Left colon (tissue), 2 donors: ENCODE data around the gene SLC25A39. TPM values are rescaled to one million over a fixed set of nuclear protein-coding genes. Genes with fewer than 3 reads are reported as not detected.

Experiments used
- ATAC-seq: fragments of 200-7000 bp; cut with Tn5 transposase; one replicate; pipeline ENCODE4 v1.9.1; 2020; ENCODE audit warnings: mild to moderate bottlenecking, moderate library complexity
- DNase-seq, 2 donors: peaks; one replicate each; pipeline ENCODE4 v3.0.0-alpha.2; 2020
- intact Hi-C, 2 donors: fragments of 100-400 bp; cut with DNase I in 1 of 2; cut with micrococcal nuclease in 1 of 2; formaldehyde crosslinking; loops; one replicate each; pipeline versions ENCODE4 v1.11.2 to v1.14.0; 2022; cut with DNase I, micrococcal nuclease
- total RNA-seq, 2 donors: library from RNA; stranded (reverse); fragmentation: NEBNext Ultra II Directional; extraction: Animal tissue kit (Norgen Biotek cat#: 25700); gene quantifications; one replicate each; pipeline ENCODE4 v1.2.1, GENCODE V29; 2021
- donor health status: DM: no; HTN: no; CAD: no.
- donor health status: DM: yes; HTN: yes; CAD: no.

The SLC25A39 gene
- total RNA-seq, 2 donors from 2014 or later: 137 to 148 TPM

- peak in 1 of 2 donors; percentile 53 for DNase-seq
- peak; percentile 66 for ATAC-seq
- intact Hi-C loops: no loop called here
Measured at GRCh38 chr17:44307387-44308186, 17.0 kb downstream of the SLC25A39 start.

GRCh38 chr17:44304651-44305050 is 20.0 kb downstream of the SLC25A39 start:
- ATAC-seq: no peak
- DNase-seq: no peak
- intact Hi-C loops: no loop called here

- intact Hi-C loops: no loop called here
- ATAC-seq: no peak
- no peak for DNase-seq
Measured at GRCh38 chr17:44297975-44298374, 26.6 kb downstream of the SLC25A39 start.

- ATAC-seq (no peak), DNase-seq (no peak)
- intact Hi-C loops: no loop called here
Measured at GRCh38 chr17:44293509-44294226, 31.0 kb downstream of the SLC25A39 start.

GRCh38 chr17:44287651-44288050 is 37.0 kb downstream of the SLC25A39 start:
- intact Hi-C loops: no loop called here
- no peak for DNase-seq
- no peak for ATAC-seq

- intact Hi-C loops: no loop called here
- no peak for DNase-seq
- no peak for ATAC-seq
Measured at GRCh38 chr17:44284024-44284400, 40.6 kb downstream of the SLC25A39 start.

GRCh38 chr17:44283344-44284023 is 41.1 kb downstream of the SLC25A39 start:
- DNase-seq: no peak

GRCh38 chr17:44282264-44282663 is 42.4 kb downstream of the SLC25A39 start:
- intact Hi-C loops: no loop called here
- ATAC-seq (no peak), DNase-seq (no peak)

More at GRCh38 chr17:44283344-44284023, 41.1 kb downstream of the SLC25A39 start:
- intact Hi-C loops: no loop called here
- no peak for ATAC-seq

GRCh38 chr17:44281570-44281969 is 43.1 kb downstream of the SLC25A39 start:
- DNase-seq (no peak), ATAC-seq (no peak)
- intact Hi-C loops: no loop called here

- ATAC-seq (peak; percentile 15), DNase-seq (no peak)
- intact Hi-C loops: no loop called here
Measured at GRCh38 chr17:44280392-44280937, 44.2 kb downstream of the SLC25A39 start.

- peak; percentile 61 to 75 for DNase-seq
Measured at GRCh38 chr17:44279666-44280391, 44.8 kb downstream of the SLC25A39 start.

GRCh38 chr17:44279346-44279665 is 45.3 kb downstream of the SLC25A39 start:
- DNase-seq (no peak), ATAC-seq (no peak)
- intact Hi-C loops: no loop called here

More at GRCh38 chr17:44279666-44280391, 44.8 kb downstream of the SLC25A39 start:
- ATAC-seq: peak; percentile 97
- intact Hi-C loops: no loop called here

GRCh38 chr17:44277976-44278375 is 46.6 kb downstream of the SLC25A39 start:
- intact Hi-C loops: no loop called here
- no peak for DNase-seq
- ATAC-seq: no peak

- DNase-seq (no peak), ATAC-seq (no peak)
- intact Hi-C loops: no loop called here
Measured at GRCh38 chr17:44273607-44274006, 51.0 kb downstream of the SLC25A39 start.

- DNase-seq (no peak), ATAC-seq (no peak)
- intact Hi-C loops: no loop called here
Measured at GRCh38 chr17:44272954-44273353, 51.7 kb downstream of the SLC25A39 start.

- DNase-seq (no peak), ATAC-seq (no peak)
- intact Hi-C loops: no loop called here
Measured at GRCh38 chr17:44272321-44272951, 52.2 kb downstream of the SLC25A39 start.
